Measurements from ENCODE around the gene PRICKLE3. TPM values are rescaled to one million over a fixed set of nuclear protein-coding genes. Genes with fewer than 3 reads are reported as not detected.
"Not testable (repeated sequence)": the region's sequence is repeated elsewhere in the genome, so short reads cannot be mapped to it uniquely, and the experiment has no call there.

PRICKLE3 gene
- total and polyA plus RNA-seq, 8 donors: 4.2 to 7.0 (median 5.6) TPM

DNA sequence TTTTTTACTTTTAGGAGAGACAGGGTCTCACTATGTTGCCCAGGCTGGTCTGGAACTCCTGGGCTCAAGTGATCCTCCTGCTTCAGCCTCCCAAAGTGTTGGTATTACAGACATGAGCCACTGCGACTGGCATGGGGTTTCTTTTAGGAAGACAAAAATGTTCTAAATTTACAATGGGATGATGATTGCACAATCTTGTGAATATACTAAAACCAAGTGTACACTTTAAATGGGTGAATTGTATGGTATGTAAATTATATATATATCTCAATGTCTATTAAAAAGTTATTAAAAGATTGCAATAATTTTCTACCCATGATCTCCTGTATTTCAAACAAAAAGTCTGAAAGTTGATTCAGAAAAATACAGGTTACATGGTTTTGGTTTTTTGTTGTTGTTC is 32.7 kb downstream of the PRICKLE3 start:
- H3K9me3 ChIP-seq: no peaks in the 10 kb centered on the region

DNA sequence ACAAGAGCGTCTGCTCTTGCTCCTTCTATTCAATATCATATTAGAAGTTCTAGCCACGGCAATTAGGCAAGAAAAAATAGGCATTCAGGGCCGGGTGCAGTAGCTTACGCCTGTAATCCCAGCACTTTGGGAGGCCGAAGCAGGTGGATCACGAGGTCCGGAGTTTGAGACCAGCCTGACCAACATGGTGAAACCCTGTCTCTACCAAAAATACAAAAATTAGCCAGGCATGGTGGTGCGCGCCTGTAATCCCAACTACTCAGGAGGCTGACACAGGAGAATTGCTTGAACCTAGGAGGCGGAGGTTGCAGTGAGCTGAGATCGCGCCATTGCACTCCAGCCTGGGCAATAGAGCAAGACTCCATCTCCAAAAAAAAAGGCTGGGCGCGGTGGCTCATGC is 36.9 kb downstream of the PRICKLE3 start:
- intact Hi-C loops (cut with DNase I): not testable (repeated sequence)

More for the DNA sequence above, 32.7 kb downstream of the PRICKLE3 start:
- TF ChIP-seq, protein P1, sequence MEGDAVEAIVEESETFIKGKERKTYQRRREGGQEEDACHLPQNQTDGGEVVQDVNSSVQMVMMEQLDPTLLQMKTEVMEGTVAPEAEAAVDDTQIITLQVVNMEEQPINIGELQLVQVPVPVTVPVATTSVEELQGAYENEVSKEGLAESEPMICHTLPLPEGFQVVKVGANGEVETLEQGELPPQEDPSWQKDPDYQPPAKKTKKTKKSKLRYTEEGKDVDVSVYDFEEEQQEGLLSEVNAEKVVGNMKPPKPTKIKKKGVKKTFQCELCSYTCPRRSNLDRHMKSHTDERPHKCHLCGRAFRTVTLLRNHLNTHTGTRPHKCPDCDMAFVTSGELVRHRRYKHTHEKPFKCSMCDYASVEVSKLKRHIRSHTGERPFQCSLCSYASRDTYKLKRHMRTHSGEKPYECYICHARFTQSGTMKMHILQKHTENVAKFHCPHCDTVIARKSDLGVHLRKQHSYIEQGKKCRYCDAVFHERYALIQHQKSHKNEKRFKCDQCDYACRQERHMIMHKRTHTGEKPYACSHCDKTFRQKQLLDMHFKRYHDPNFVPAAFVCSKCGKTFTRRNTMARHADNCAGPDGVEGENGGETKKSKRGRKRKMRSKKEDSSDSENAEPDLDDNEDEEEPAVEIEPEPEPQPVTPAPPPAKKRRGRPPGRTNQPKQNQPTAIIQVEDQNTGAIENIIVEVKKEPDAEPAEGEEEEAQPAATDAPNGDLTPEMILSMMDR (IDR thresholded peaks at IDR 0.05): no peak
- 77 to 94% methylated on average over 1 of the region's 1 CpG for WGBS, 2 donors
- FAIRE-seq: peak; percentile 84
- H3K27ac ChIP-seq: no peak overlapping the region
- no peak for ATAC-seq
- intact Hi-C loops (cut with DNase I): no loop called here
- H3K36me3 ChIP-seq: no peaks in the 10 kb centered on the region
- H3K4me1 ChIP-seq: peaks cover 0 to 5% (median 0%) of the 10 kb centered on the region in 3 donors
- no peaks in the 10 kb centered on the region for H3K27me3 ChIP-seq
- no peak overlapping the region for H3K4me3 ChIP-seq
- DNase-seq: no peak

DNA sequence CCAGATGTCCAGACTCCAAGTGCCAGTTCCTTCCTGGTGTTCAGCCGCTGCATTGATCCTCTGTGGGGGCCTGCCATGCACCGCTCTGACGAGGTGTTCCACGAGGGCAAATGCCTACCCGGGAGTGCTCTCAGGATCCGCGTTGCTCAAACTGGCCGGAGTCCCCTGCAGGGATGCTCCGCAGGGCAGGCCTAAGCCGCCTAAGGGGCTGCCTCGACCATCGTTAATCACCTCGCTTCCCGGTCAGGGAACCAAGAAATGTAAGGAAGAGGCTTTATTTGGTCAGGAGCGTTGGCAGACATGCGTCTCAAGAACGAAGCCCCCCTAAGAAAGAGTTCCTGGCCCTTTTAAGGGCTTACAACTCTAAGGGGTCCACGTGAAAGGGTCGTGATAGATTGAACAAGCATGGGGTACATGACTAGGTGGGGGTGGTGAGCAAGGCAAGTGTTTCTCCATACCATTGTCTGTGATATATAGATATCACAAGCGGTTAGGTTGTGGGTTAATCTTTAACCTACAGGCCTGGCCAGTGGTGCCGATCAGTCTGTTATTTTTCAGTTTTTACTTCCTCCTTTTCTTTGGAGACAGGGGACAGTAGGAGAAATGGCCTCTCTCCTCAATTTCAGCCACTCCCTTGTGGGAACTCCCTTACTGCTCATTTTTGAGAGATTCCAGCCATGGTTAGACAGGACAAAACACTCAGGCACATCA is 37.6 kb downstream of the PRICKLE3 start:
- DNase-seq (peak in 2 of 6 donors; percentile 34 to 42), ATAC-seq (peak; percentile 64 to 80 (median 72))
- H3K27me3 ChIP-seq; H3K36me3 ChIP-seq; H3K4me3 ChIP-seq; H3K4me1 ChIP-seq; H3K9me3 ChIP-seq; intact Hi-C loops (cut with DNase I); FAIRE-seq: not testable (repeated sequence)
- WGBS, 2 donors: 70 to 74% methylated on average over 21 of the region's 21 CpGs
- H3K27ac ChIP-seq: peak overlapping the region; percentile 42 to 78 (median 60)

More for the DNA sequence above, 36.9 kb downstream of the PRICKLE3 start:
- not testable (repeated sequence) for H3K4me3 ChIP-seq, ATAC-seq, H3K27me3 ChIP-seq, DNase-seq, H3K9me3 ChIP-seq, H3K36me3 ChIP-seq, H3K4me1 ChIP-seq, FAIRE-seq
- 90 to 97% methylated on average over 14 of the region's 14 CpGs for WGBS, 2 donors
- H3K27ac ChIP-seq: peak overlapping the region; percentile 42 to 78 (median 60)

DNA sequence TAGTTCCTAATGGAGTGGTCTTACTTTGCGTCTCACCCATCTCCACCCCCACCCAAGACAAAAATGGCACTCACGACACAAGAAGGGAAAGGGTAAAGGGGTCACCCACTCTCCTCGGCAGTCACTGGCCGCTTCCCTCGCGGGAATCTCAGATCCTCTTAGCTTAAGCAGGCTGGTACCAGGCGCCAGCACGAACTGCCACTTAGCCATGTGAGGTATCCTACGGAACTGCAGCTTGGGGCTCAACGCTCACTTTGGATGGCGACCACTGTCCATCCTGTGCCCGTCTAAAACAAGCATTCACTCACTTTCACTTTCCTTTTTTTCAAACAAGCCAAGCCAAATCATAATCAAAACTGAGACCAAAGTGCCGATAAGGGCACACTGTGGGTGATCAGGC is 38.2 kb downstream of the PRICKLE3 start:
- Histone ChIP-seq H3K27ac (no peak overlapping the region), H3K36me3 (no peaks in the 10 kb centered on the region), H3K9me3 (no peaks in the 10 kb centered on the region), H3K4me3 (no peak overlapping the region), H3K4me1 (peaks cover 0 to 10% (median 0%) of the 10 kb centered on the region in 3 donors), H3K27me3 (no peaks in the 10 kb centered on the region)
- TF ChIP-seq, protein P1 (IDR thresholded peaks at IDR 0.05): no peak
- FAIRE-seq (no peak), DNase-seq (no peak), ATAC-seq (no peak)
- 86 to 96% methylated on average over 13 of the region's 13 CpGs for WGBS, 2 donors
- intact Hi-C loops (cut with DNase I): no loop called here

DNA sequence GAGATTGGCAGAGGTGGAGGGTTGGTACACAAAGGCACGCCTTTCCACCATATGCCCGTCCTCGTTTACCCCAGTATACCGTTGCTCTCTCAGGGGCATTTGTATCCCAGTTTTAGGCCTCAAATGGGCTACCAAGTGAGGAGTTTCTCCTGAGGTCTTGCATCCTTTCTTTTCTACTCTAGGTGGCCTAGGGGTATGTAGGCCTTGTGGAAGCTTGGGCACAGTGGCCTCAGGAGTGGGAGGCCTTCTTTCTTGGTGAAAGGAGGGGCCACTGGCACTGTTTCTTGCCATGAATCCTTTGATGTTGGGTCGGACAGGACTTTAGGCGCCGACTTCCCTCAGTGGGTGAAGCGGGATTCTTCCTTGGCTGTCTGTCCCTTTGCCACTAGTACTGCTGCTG is 38.9 kb downstream of the PRICKLE3 start:
- no peak overlapping the region for H3K27ac ChIP-seq
- peaks cover 0 to 10% (median 0%) of the 10 kb centered on the region in 3 donors for H3K4me1 ChIP-seq
- FAIRE-seq: no peak
- TF ChIP-seq, protein P1 (IDR thresholded peaks at IDR 0.05): no peak
- intact Hi-C loops (cut with DNase I): no loop called here
- H3K36me3 ChIP-seq: no peaks in the 10 kb centered on the region
- H3K27me3 ChIP-seq: no peaks in the 10 kb centered on the region
- WGBS, 2 donors: 79 to 98% methylated on average over 8 of the region's 8 CpGs
- no peak overlapping the region for H3K4me3 ChIP-seq
- H3K9me3 ChIP-seq: no peaks in the 10 kb centered on the region
- no peak for ATAC-seq
- no peak for DNase-seq

DNA sequence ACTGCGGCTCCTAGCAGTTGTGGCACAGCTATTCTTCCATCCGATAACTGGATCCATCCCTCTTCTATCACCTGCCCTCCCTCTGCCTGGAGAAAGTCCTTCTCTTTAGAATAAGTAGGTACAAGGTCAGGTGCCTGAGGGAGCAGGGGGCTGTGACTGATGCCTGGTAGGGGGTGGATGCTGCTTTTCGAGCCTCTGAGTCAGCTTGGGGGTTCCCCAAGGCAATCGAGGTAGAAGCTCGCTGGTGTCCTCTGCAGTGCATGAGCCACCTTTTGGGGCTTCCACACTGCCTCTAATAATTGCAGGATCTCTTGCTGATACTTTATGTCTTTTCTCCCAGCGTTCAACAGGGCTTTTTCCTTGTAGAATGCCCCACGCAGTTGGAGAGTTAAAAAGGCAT is 43.0 kb downstream of the PRICKLE3 start:
- H3K4me1 ChIP-seq; intact Hi-C loops (cut with DNase I); H3K9me3 ChIP-seq; DNase-seq; H3K36me3 ChIP-seq; H3K4me3 ChIP-seq; H3K27me3 ChIP-seq; H3K27ac ChIP-seq; FAIRE-seq; ATAC-seq: not testable (repeated sequence)
- WGBS, 2 donors: 67 to 81% methylated on average over 7 of the region's 7 CpGs

DNA sequence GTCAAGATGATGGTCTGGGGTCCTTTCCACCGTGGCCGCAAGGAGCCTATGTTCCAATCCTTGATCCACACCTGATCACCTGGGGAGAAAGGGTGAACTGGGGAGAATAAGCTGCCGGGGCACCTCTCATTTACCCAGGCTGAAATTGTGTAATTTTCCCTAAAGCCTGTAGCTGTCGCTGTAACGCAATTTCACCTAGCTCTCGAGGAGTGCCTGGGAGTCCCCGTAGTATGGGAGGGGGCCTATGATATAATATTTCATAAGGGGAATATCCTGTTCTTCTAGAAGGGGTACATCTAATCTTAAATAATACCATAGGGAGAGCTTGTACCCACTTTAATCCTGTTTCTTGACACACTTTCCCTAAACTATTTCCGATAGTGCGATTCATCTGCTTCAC is 43.9 kb downstream of the PRICKLE3 start:
- FAIRE-seq; DNase-seq; H3K27ac ChIP-seq; H3K4me1 ChIP-seq; H3K9me3 ChIP-seq; H3K27me3 ChIP-seq; H3K36me3 ChIP-seq; ATAC-seq; intact Hi-C loops (cut with DNase I); H3K4me3 ChIP-seq: not testable (repeated sequence)
- 37 to 43% methylated on average over 9 of the region's 9 CpGs for WGBS, 2 donors

Measured in pancreas (tissue), 10 donors.